ENCODE measurements around the gene DOCK4. TPM values are rescaled to one million over a fixed set of nuclear protein-coding genes. Genes with fewer than 3 reads are reported as not detected.

Gene DOCK4
- total RNA-seq, 4 donors from 2014 or later: 14.0 to 48.1 (median 30.9) TPM

DNA sequence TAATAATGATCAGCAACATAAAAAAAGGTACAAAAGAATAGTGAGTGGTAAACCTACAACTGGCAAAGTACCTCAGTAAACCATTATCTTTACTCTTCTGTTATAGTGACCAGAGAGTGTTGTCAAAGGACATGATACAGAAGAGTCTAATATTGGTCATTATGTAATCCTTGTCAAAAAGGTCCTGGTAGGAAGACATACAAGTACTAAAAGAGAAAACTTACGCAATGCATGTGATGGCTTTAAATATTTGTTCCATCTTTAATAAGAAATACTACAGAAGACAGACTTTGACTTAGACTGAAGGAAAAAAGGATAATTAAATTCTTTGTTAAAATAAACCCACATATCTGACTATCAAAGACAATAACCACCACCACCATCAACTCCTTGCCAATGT is 6.5 kb downstream of the DOCK4 start:
- no peak overlapping the region for H3K4me3 ChIP-seq (replicated peaks in 1 of 3)
- no peaks in the 10 kb centered on the region for H3K9me3 ChIP-seq
- H3K27ac ChIP-seq: no peak overlapping the region
- TF ChIP-seq, protein P1, sequence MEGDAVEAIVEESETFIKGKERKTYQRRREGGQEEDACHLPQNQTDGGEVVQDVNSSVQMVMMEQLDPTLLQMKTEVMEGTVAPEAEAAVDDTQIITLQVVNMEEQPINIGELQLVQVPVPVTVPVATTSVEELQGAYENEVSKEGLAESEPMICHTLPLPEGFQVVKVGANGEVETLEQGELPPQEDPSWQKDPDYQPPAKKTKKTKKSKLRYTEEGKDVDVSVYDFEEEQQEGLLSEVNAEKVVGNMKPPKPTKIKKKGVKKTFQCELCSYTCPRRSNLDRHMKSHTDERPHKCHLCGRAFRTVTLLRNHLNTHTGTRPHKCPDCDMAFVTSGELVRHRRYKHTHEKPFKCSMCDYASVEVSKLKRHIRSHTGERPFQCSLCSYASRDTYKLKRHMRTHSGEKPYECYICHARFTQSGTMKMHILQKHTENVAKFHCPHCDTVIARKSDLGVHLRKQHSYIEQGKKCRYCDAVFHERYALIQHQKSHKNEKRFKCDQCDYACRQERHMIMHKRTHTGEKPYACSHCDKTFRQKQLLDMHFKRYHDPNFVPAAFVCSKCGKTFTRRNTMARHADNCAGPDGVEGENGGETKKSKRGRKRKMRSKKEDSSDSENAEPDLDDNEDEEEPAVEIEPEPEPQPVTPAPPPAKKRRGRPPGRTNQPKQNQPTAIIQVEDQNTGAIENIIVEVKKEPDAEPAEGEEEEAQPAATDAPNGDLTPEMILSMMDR (IDR thresholded peaks at IDR 0.05): no peak
- no peak for TF ChIP-seq POLR2A (IDR thresholded peaks at IDR 0.05)
- H3K4me1 ChIP-seq: peaks cover 0 to 6% of the 10 kb centered on the region in 2 donors
- no peaks in the 10 kb centered on the region for H3K27me3 ChIP-seq
- DNase-seq: no peak
- 95 to 100% methylated on average over 1 of the region's 1 CpG for WGBS, 2 donors
- intact Hi-C loops (cut with DNase I): loop anchor here (10.0 kb wide), 2 partner anchors 185 to 255 kb away; partner anchors contain the start of gene IFRD1
- no peaks in the 10 kb centered on the region for H3K36me3 ChIP-seq

DNA sequence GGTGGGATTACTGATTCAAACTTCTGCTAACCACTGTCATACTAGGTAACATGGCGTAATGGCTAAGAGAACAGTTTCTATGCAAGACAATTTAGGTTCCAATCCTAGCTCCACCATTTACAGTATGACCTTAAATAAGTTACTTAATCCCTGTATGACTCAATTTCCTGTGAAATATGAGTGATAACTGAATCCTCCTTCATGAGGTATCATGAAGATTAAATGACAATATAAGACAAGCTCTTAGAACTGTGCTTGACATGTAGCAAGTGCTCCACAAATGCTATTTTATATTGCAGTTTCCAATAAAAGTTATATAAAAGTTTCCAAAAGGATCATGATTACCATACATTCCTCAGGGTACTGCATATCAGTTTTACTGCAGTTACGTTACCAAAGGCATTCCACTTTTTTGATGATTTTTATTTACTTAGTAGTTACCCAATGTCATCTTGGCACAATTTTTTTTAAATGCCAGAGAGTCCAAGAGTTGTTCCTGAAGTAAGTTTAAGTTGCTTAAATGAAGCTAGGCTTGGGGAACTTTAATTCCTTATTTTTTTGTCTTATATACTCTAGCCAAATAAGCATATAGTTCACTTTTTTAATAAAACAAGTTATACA is 7.1 kb downstream of the DOCK4 start:
- no peak for TF ChIP-seq POLR2A (IDR thresholded peaks at IDR 0.05)
- no peaks in the 10 kb centered on the region for H3K36me3 ChIP-seq
- no peak for DNase-seq
- intact Hi-C loops (cut with DNase I): no loop called here
- H3K4me3 ChIP-seq (replicated peaks in 1 of 3): no peak overlapping the region
- H3K27me3 ChIP-seq: no peaks in the 10 kb centered on the region
- H3K9me3 ChIP-seq: no peaks in the 10 kb centered on the region
- H3K4me1 ChIP-seq: peaks cover 0 to 6% of the 10 kb centered on the region in 2 donors
- WGBS, 2 donors: 94 to 95% methylated on average over 2 of the region's 2 CpGs
- H3K27ac ChIP-seq: no peak overlapping the region

- intact Hi-C loops (cut with DNase I): no loop called here
- Histone ChIP-seq H3K4me1 (peaks cover 0 to under 1% of the 10 kb centered on the region in 2 donors), H3K27me3 (no peaks in the 10 kb centered on the region), H3K4me3 (replicated peaks in 1 of 3) (no peak overlapping the region), H3K36me3 (no peaks in the 10 kb centered on the region), H3K9me3 (no peaks in the 10 kb centered on the region), H3K27ac (no peak overlapping the region)
- DNase-seq: no peak
- 88 to 89% methylated on average over 6 of the region's 6 CpGs for WGBS, 2 donors
- TF ChIP-seq POLR2A (IDR thresholded peaks at IDR 0.05): no peak
- TF ChIP-seq, protein P1 (IDR thresholded peaks at IDR 0.05): no peak
Measured at GRCh38 chr7:112197322-112197721, 8.9 kb downstream of the DOCK4 start.

- Histone ChIP-seq H3K27ac (no peak overlapping the region), H3K27me3 (no peaks in the 10 kb centered on the region), H3K4me3 (replicated peaks in 1 of 3) (no peak overlapping the region), H3K36me3 (no peaks in the 10 kb centered on the region), H3K4me1 (no peaks in the 10 kb centered on the region), H3K9me3 (no peaks in the 10 kb centered on the region)
- TF ChIP-seq POLR2A (IDR thresholded peaks at IDR 0.05): no peak
- TF ChIP-seq, protein P1 (IDR thresholded peaks at IDR 0.05): no peak
- 73 to 81% methylated on average over 5 of the region's 5 CpGs for WGBS, 2 donors
- DNase-seq: no peak
- intact Hi-C loops (cut with DNase I): no loop called here
Measured at GRCh38 chr7:112195717-112196116, 10.5 kb downstream of the DOCK4 start.

DNA sequence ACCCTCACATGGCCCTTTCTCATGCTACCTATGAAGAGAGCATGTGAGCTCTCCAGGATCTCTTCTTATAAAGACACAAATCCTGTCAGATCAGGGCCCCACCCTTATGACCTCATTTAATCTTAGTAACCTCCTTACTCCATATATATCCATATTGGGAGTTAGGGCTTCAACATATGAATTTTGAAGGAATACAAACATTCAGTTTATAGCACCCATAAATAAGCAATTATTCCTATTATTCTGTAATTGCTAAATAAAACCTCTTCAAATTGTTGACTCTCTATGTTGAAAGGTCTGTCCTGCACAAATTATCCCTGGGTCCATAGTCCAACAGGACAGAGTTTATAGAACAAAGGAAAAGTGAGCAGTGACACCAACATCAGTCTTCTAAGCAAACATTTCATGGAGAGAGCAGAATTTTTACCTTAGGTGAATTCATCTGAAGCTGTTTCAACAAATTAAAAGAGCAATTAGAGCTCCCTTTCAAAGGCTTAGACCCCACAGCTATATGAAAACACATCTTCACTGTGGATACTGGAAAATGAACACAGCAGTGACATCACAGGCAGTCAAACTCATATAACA is 12.2 kb downstream of the DOCK4 start:
- no peak for DNase-seq
- intact Hi-C loops (cut with DNase I): no loop called here
- no peaks in the 10 kb centered on the region for H3K27me3 ChIP-seq
- H3K4me1 ChIP-seq: no peaks in the 10 kb centered on the region
- no peak for TF ChIP-seq POLR2A (IDR thresholded peaks at IDR 0.05)
- TF ChIP-seq, protein P1 (IDR thresholded peaks at IDR 0.05): no peak
- H3K4me3 ChIP-seq (replicated peaks in 1 of 3): no peak overlapping the region
- H3K36me3 ChIP-seq: no peaks in the 10 kb centered on the region
- H3K9me3 ChIP-seq: no peaks in the 10 kb centered on the region
- H3K27ac ChIP-seq: no peak overlapping the region

Data from thyroid gland (tissue), 4 donors.